ENCODE results near the gene TRIM69.
"Not testable (repeated sequence)": the region's sequence is repeated elsewhere in the genome, so short reads cannot be mapped to it uniquely, and the experiment has no call there.

Gene TRIM69

GRCh38 chr15:44736181-44736765 is at the start of gene TRIM69:
Gene TRIM69, plus strand, starts transcription at chr15:44736528. Its CDS starts 177 bp downstream, at chr15:44736705.
- no peak for DNase-seq (ENCODE audit: low read depth)
- no peak within 1 kb of the TSS for H3K4me3 ChIP-seq (ENCODE audit: low read depth, low read length)

- not testable (repeated sequence) for DNase-seq (ENCODE audit: low read depth); H3K4me3 ChIP-seq (ENCODE audit: low read depth, low read length)
Measured at GRCh38 chr15:44689318-44689717, 47.0 kb upstream of the TRIM69 start.

GRCh38 chr15:44690245-44690644 is 46.1 kb upstream of the TRIM69 start:
- H3K4me3 ChIP-seq (ENCODE audit: low read depth, low read length); DNase-seq (ENCODE audit: low read depth): not testable (repeated sequence)

GRCh38 chr15:44692659-44693058 is 43.7 kb upstream of the TRIM69 start:
- DNase-seq (ENCODE audit: low read depth): no peak
- no peak overlapping the region for H3K4me3 ChIP-seq (ENCODE audit: low read depth, low read length)

DNA sequence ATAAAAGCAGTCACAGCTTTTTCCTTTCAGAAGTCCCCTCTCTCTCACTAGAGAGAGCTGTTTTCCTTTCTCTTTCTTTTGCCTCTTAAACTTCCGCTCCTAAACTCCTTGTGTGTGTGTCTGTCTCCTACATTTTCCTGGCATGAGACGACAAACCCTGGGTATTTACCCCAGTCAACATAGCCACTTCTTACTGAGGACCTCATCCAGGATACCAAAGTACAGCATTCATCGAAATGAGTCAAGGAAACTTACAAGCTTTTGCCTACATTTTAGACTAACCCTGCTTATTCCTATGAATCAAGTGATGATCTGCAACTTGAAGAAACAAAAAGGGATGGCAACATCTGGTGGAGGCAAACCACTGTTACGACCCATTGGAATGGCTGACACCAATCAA is 41.9 kb upstream of the TRIM69 start:
- H3K4me3 ChIP-seq (ENCODE audit: low read depth, low read length): no peak overlapping the region
- DNase-seq (ENCODE audit: low read depth): no peak

DNA sequence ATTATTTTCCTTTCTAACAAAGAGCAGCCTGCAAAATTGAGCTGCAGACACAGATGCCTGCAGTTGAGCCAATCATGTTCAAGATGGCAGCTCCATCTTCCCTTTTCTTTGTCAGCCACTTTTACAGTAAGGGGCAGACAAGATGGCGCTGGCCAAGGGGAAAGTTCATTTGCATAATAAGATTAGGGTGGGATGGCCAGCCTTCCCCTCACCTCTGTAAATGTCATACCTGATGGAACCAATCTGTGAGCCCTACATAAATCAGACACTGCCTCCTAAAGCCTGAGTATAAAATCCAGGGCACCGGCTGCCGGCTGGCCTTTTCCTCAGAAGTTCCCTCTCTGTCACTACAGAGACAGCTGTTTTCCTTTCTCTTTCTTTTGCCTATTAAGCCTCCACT is 41.0 kb upstream of the TRIM69 start:
- no peak overlapping the region for H3K4me3 ChIP-seq (ENCODE audit: low read depth, low read length)
- no peak for DNase-seq (ENCODE audit: low read depth)

DNA sequence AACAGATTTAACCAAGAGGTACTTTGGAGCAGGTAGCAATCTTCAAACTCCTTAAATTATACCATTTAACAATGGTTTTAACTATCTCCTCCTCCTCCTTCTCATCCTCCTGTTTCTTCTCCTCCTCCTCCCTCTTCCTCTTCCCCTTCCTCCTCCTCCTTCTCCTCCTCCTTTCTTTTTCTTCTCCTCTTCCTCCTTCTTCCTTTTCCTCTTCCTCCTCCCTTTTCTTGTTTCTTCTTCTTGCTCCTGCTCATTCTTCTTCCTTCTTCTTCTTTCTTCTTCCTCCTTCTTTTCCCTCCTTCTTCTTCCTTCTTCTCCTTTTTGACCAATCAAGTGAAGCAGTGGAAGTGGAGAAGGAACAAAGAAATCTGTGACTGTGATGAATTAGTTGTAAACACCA is 39.3 kb upstream of the TRIM69 start:
- no peak overlapping the region for H3K4me3 ChIP-seq (ENCODE audit: low read depth, low read length)
- no peak for DNase-seq (ENCODE audit: low read depth)

DNA sequence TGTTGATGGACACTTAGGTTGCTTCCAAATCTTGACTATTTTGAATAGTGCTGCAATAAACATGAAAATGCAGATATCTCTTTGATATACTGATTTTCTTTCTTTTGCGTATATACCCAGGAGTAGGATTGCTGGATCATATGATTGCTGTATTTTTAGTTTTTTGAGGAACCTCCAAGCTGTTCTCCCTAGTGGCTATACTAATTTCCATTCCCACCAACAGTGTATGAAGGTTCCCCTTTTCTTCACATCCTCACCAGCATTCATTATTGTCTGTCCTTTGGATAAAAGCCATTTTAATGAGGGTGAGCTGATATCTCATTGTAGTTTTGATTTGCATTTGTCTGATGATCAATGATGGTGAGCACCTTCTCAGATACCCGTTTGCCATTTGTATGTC is 37.7 kb upstream of the TRIM69 start:
- DNase-seq (ENCODE audit: low read depth): no peak
- no peak overlapping the region for H3K4me3 ChIP-seq (ENCODE audit: low read depth, low read length)

DNA sequence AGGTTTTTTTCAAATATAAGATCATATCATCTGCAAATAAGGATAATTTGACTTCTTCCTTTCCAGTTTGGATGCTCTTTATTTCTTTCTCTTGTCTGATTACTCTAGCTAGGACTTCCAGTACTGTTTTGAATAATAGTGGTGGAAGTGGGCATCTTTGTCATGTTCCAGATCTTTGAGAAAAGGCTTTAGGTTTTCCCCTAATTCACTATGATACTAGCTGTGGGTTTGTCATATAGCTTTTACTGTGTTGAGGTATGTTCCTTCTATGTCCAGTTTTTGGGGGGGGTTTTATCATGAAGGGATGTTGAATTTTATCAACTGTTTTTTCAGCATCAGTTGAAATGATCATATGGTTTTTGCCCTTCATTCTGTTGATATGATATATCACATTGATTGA is 35.7 kb upstream of the TRIM69 start:
- not testable (repeated sequence) for DNase-seq (ENCODE audit: low read depth); H3K4me3 ChIP-seq (ENCODE audit: low read depth, low read length)

- no peak for DNase-seq (ENCODE audit: low read depth)
- no peak overlapping the region for H3K4me3 ChIP-seq (ENCODE audit: low read depth, low read length)
Measured at GRCh38 chr15:44705986-44706385, 30.3 kb upstream of the TRIM69 start.

- H3K4me3 ChIP-seq (ENCODE audit: low read depth, low read length): no peak overlapping the region
- no peak for DNase-seq (ENCODE audit: low read depth)
Measured at GRCh38 chr15:44706401-44706800, 29.9 kb upstream of the TRIM69 start.

GRCh38 chr15:44706946-44707636 is 29.2 kb upstream of the TRIM69 start:
- H3K4me3 ChIP-seq (ENCODE audit: low read depth, low read length): no peak overlapping the region
- DNase-seq (ENCODE audit: low read depth): no peak

DNA sequence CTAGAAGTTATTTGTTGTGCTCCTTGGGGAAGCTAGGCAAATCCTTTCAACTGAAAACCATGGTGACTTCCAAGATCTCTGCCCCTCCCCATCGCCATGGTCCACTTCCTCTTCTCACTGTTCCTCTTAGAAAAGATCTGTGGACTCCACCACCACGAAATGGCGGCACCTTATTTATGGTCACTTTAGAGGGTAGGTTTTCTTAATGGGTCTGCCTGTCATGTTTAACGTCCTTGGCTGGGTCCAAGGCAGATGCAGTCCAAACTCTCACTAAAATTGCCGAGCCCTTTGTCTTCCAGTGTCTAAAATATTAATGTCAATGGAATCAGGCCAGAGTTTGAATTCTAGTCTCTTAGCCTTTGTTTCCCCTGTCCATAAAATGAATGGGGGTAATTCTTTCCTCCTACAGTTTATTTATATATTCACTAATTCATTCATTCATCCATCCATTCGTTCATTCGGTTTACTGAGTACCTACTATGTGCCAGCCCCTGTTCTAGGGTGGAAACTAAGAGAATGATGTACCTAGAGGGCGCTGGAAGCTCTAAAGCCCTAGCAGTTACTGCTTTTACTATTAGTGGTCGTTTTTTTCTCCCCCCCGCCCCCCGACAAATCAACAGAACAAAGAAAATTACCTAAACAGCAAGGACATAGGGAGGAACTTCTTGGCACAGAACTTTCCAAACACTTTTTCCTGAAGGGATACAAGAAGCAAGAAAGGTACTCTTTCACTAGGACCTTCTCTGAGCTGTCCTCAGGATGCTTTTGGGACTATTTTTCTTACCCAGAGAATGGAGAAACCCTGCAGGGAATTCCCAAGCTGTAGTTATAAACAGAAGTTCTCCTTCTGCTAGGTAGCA is 25.9 kb upstream of the TRIM69 start:
- no peak for DNase-seq (ENCODE audit: low read depth)
- peak overlapping the region; percentile 93 for H3K4me3 ChIP-seq (ENCODE audit: low read depth, low read length)

GRCh38 chr15:44711096-44711742 is 25.1 kb upstream of the TRIM69 start, which contains the start of the genes B2M and PATL2:
Gene B2M, plus strand, starts transcription at chr15:44711517. Its CDS starts 30 bp downstream, at chr15:44711547.
Gene PATL2, minus strand, starts transcription at chr15:44711323. Its CDS starts 34,833 bp downstream, at chr15:44676490.
- DNase-seq (ENCODE audit: low read depth): peak; percentile 80
- H3K4me3 ChIP-seq (ENCODE audit: low read depth, low read length): peak within 1 kb of the TSS; percentile 93

- H3K4me3 ChIP-seq (ENCODE audit: low read depth, low read length): peak overlapping the region; percentile 93
- no peak for DNase-seq (ENCODE audit: low read depth)
Measured at GRCh38 chr15:44711743-44712345, 24.5 kb upstream of the TRIM69 start.

DNA sequence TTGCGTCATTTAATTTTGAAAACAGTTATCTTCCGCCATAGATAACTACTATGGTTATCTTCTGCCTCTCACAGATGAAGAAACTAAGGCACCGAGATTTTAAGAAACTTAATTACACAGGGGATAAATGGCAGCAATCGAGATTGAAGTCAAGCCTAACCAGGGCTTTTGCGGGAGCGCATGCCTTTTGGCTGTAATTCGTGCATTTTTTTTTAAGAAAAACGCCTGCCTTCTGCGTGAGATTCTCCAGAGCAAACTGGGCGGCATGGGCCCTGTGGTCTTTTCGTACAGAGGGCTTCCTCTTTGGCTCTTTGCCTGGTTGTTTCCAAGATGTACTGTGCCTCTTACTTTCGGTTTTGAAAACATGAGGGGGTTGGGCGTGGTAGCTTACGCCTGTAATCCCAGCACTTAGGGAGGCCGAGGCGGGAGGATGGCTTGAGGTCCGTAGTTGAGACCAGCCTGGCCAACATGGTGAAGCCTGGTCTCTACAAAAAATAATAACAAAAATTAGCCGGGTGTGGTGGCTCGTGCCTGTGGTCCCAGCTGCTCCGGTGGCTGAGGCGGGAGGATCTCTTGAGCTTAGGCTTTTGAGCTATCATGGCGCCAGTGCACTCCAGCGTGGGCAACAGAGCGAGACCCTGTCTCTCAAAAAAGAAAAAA is 23.9 kb upstream of the TRIM69 start:
- DNase-seq (ENCODE audit: low read depth): peak; percentile 62
- H3K4me3 ChIP-seq (ENCODE audit: low read depth, low read length): peak overlapping the region; percentile 93

- peak overlapping the region; percentile 93 for H3K4me3 ChIP-seq (ENCODE audit: low read depth, low read length)
- no peak for DNase-seq (ENCODE audit: low read depth)
Measured at GRCh38 chr15:44713006-44713966, 23.0 kb upstream of the TRIM69 start.
